ENCODE measurements around the gene TFAP2D. TPM values are rescaled to one million over a fixed set of nuclear protein-coding genes. Genes with fewer than 3 reads are reported as not detected.

Gene TFAP2D
- total RNA-seq (2022; extraction: Qiagen RNA extraction): not detected in 5 replicates

DNA sequence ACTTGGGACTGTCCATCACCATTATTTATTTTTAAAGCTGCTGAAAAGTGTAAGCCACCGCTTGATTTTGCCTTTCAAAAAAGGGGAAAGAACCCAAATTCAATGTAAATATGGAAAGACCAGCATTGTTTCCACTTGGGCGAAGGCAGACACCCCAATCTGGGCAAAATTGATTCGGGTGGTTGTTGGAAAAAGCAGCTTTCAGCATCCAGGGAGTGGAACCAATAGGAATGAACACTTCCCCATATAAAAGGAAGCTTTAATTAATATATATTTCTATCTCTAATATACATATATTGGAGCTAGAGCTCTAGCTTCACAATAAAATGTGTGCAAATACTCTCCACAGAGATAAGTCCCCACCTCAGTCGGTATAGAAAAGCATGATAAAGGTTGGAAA is at the start of gene TFAP2D:
Gene TFAP2D, plus strand, starts transcription at position 301 of the 400 bp plus-strand sequence. CDS start 530 bp downstream, outside the sequence.

DNA sequence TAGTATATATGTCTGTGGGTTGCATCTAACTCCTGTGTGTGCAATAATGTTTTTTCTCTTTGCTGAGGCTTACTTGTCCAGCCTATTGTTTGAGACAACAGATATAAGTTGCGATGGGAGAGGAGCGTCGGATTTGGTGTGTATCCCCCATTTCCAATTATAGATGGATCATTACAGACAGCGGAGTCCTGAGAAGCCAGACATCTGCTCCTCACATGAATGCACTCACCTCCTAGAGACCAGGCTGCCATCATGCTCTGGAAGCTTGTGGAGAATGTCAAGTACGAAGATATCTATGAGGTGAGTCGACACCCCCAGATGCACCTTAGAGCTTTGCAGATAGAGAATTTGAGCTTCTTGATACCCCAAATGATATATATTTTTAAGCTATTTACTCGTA is 105.3 kb downstream of the TFAP2D start, which contains the start of gene TFAP2B:
Gene TFAP2B, plus strand, starts transcription at position 199 of the 400 bp plus-strand sequence. Its CDS starts 21 bp downstream, at position 220.

Other genes starting within 250 kb of the TFAP2D start
- not detected in 5 replicates for gene TFAP2B, start 105.3 kb downstream of the TFAP2D start, total RNA-seq (2022; extraction: Qiagen RNA extraction)